ENCODE measurements around the gene AEBP2. TPM values are rescaled to one million over a fixed set of nuclear protein-coding genes. Genes with fewer than 3 reads are reported as not detected.
A peak's percentile ranks its signal among the peaks of the same experiment; 100 is the strongest.

The AEBP2 gene
- total and polyA plus RNA-seq, 2 of the 8 experiments (the other 6 are each of a cell fraction or from before 2014, with no cell fraction given), result 13.6 to 61.4 TPM

DNA sequence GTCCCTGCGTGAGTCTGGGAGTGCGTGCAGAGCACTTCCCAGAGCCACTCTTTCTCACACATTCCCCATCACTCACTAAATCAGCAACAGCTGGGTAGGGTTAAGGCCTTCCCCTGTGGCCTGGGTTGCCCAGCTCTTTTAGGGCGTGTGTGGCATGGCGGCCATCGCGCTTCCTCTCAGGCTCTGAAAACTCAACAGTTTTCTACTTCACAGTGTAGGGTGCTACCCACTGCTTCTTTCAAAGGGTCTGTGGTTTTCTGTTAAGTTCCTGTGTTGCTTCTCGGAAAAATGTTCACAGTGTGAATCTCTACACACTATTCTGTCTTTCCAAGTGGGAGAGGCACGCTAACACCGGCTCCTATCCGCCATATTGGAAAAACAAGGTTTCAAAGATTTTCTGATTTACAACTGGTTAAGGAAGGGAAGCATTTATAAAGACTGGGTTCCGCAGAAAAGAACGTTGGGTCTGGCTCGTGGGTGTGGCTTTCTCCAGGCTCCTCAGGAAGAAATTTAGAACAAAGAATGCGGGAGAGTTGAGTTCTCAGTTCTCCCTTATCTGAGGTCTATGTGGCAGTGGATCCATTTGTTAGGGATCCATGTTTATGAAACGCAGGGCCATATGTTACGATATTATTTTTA, 34.9 kb upstream of the AEBP2 start:
- TF ChIP-seq EZH2 (IDR thresholded peaks at IDR 0.05; ENCODE audit: low read depth, low read length, severe bottlenecking), result no peak
- TF ChIP-seq JUN (IDR thresholded peaks at IDR 0.05; ENCODE audit: low read depth, low read length), result no peak
- no peak for TF ChIP-seq SAP30 (IDR thresholded peaks at IDR 0.05; ENCODE audit: insufficient read depth, insufficient replicate concordance, low read length)
- no peak overlapping the region for H3K23ac ChIP-seq (ENCODE audit: insufficient read length)
- H4K91ac ChIP-seq (replicated peaks; ENCODE audit: insufficient read length, low read length), result peak overlapping the region; percentile 65
- no peaks in the 10 kb centered on the region for H3K36me3 ChIP-seq (ENCODE audit: control insufficient read depth in 2 of 4, insufficient read depth in 4 of 4, low read length in 3 of 4)
- peak overlapping the region; percentile 59 for H2BK120ac ChIP-seq (replicated peaks; ENCODE audit: low read depth, low read length)
- no peak overlapping the region for H3K9ac ChIP-seq (replicated peaks in 1 of 4; ENCODE audit: extremely low read depth in 1 of 4, low read depth in 3 of 4, low read length in 3 of 4)
- H3K56ac ChIP-seq (replicated peaks; ENCODE audit: insufficient read length, low read depth, low read length), result no peak overlapping the region
- H2BK15ac ChIP-seq (ENCODE audit: low read length), result no peak overlapping the region
- no peak for DNase-seq (ENCODE audit: low read depth in 1 of 2, low spot score in 2 of 2)
- no peak overlapping the region for H2BK12ac ChIP-seq (ENCODE audit: low read depth, low read length)
- H3K9me3 ChIP-seq (ENCODE audit: insufficient read depth in 2 of 2, low read depth in 1 of 2, low read length in 1 of 2), result no peaks in the 10 kb centered on the region
- no peaks in the 10 kb centered on the region for H3K23me2 ChIP-seq (ENCODE audit: low read depth, low read length)
- no peaks in the 10 kb centered on the region for H3K79me1 ChIP-seq (ENCODE audit: low read depth, low read length)
- no peak overlapping the region for H3K4me2 ChIP-seq (ENCODE audit: insufficient read depth in 1 of 2, low read depth in 2 of 2, low read length in 2 of 2)
- CTCF ChIA-PET (ENCODE audit: partially characterized antibody), result interaction anchor here (0.6 kb wide), 3 partner anchors 33 to 1106 kb away, joined by 3 to 5 read pairs (median 4); no protein-coding TSS in a partner anchor
- H4K5ac ChIP-seq (ENCODE audit: insufficient read length, low read depth, low read length), result no peak overlapping the region
- H3K4me1 ChIP-seq (replicated peaks in 1 of 4; ENCODE audit: control insufficient read depth in 3 of 4, insufficient read depth in 4 of 4, low read length in 3 of 4), result peaks cover 0 to 9% (median under 1%) of the 10 kb centered on the region in 4 experiments; a peak in 4 of 7 replicates
- POLR2A ChIA-PET (ENCODE audit: partially characterized antibody), result interaction anchor here (2.8 kb wide), 1 partner anchor 35 kb away, joined by 11 read pairs; the partner anchor contains the start of gene AEBP2
- H3K18ac ChIP-seq (ENCODE audit: extremely low read depth, low read length), result no peak overlapping the region
- no peak overlapping the region for H2BK5ac ChIP-seq (ENCODE audit: low read depth, low read length)
- H3K14ac ChIP-seq (ENCODE audit: insufficient read length), result peak overlapping the region; percentile 34
- no peak overlapping the region for H3K4me3 ChIP-seq (ENCODE audit: extremely low read depth in 1 of 4, insufficient read depth in 2 of 4, low read depth in 3 of 4, low read length in 4 of 4)
- H3K4ac ChIP-seq (replicated peaks; ENCODE audit: insufficient read length, low read depth, low read length), result peak overlapping the region; percentile 69
- no peaks in the 10 kb centered on the region for H3K79me2 ChIP-seq (ENCODE audit: control insufficient read depth in 1 of 2, insufficient read depth in 2 of 2, low read length in 2 of 2)
- H2AFZ ChIP-seq (ENCODE audit: low read length), result peak overlapping the region; percentile 85
- H4K20me1 ChIP-seq (replicated peaks in 1 of 2; ENCODE audit: control insufficient read depth in 1 of 2, insufficient read depth in 2 of 2, low read length in 2 of 2), result no peaks in the 10 kb centered on the region
- FAIRE-seq, result no peak
- H2BK20ac ChIP-seq (ENCODE audit: low read length), result 0 out of 2 replicates have a peak overlapping the region, but pooled peaks have one; percentile 13
- 94% methylated on average over 16 of the region's 16 CpGs; no CpG with 5 or more reads in 1 of the 2 experiments for WGBS, 2 experiments (ENCODE audit: extremely low coverage in 1 of 2, insufficient coverage in 1 of 2, insufficient read length in 1 of 2, insufficient replicate concordance in 2 of 2, low coverage in 1 of 2, low lambda C conversion rate in 2 of 2, missing lambda C conversion rate in 1 of 2)
- H3K27ac ChIP-seq (ENCODE audit: low read depth, low read length), result no peak overlapping the region
- H2AK5ac ChIP-seq (ENCODE audit: low read depth, low read length), result no peak overlapping the region
- no peaks in the 10 kb centered on the region for H3K27me3 ChIP-seq (replicated peaks in 1 of 4; ENCODE audit: control insufficient read depth in 3 of 4, extremely low read depth in 1 of 4, insufficient read depth in 3 of 4, low read length in 3 of 4)
- peak overlapping the region; percentile 72 for H4K8ac ChIP-seq (ENCODE audit: extremely low read depth, insufficient read depth, low read length)

Measured in H1 (cell line).